ENCODE measurements around the gene CNTNAP2.

CNTNAP2 gene

GRCh38 chr7:148383651-148384050 lies 2267.1 kb downstream of the CNTNAP2 start:
- Histone ChIP-seq H3K27me3 (ENCODE audit: insufficient read depth, low read length, poor library complexity) (no peaks in the 10 kb centered on the region), H3K79me1 (ENCODE audit: low read length) (peaks cover 10% of the 10 kb centered on the region), H3K23ac (ENCODE audit: low read length) (no peak overlapping the region), H3K9ac (ENCODE audit: low read length) (no peak overlapping the region), H2AK5ac (ENCODE audit: low read length) (no peak overlapping the region), H2BK15ac (replicated peaks; ENCODE audit: low read depth) (no peak overlapping the region), H4K5ac (ENCODE audit: low read length) (no peak overlapping the region), H3K56ac (ENCODE audit: low read length) (no peak overlapping the region), H3K79me2 (ENCODE audit: control insufficient read depth, insufficient read depth, low read length) (peaks cover 6% of the 10 kb centered on the region), H2BK5ac (ENCODE audit: low read length) (no peak overlapping the region), H3K4me1 (ENCODE audit: control insufficient read depth, low read depth, low read length) (no peaks in the 10 kb centered on the region), H3K18ac (ENCODE audit: low read length) (no peak overlapping the region), H3K27ac (ENCODE audit: low read depth, low read length) (no peak overlapping the region), H3K4ac (ENCODE audit: low read depth, low read length) (no peak overlapping the region), H4K8ac (ENCODE audit: low read depth, low read length) (no peak overlapping the region), H3K36me3 (ENCODE audit: control insufficient read depth, insufficient read depth, low read length) (peaks cover 14% of the 10 kb centered on the region), H2BK120ac (ENCODE audit: low read depth, low read length) (no peak overlapping the region), H3K4me3 (ENCODE audit: low read length) (no peak overlapping the region), H3K4me2 (ENCODE audit: low read length) (no peak overlapping the region)
- no peak for DNase-seq
- WGBS (ENCODE audit: extremely low coverage, insufficient coverage, low lambda C conversion rate): no CpG with 5 or more reads among the region's 14 CpGs

GRCh38 chr7:148385009-148385682 lies 2268.5 kb downstream of the CNTNAP2 start:
- Histone ChIP-seq H3K36me3 (ENCODE audit: control insufficient read depth, insufficient read depth, low read length) (peaks cover 14% of the 10 kb centered on the region), H3K27me3 (ENCODE audit: insufficient read depth, low read length, poor library complexity) (no peaks in the 10 kb centered on the region), H2BK5ac (ENCODE audit: low read length) (no peak overlapping the region), H3K4ac (ENCODE audit: low read depth, low read length) (no peak overlapping the region), H3K4me2 (ENCODE audit: low read length) (no peak overlapping the region), H2BK15ac (replicated peaks; ENCODE audit: low read depth) (no peak overlapping the region), H3K79me1 (ENCODE audit: low read length) (peaks cover 10% of the 10 kb centered on the region), H2AK5ac (ENCODE audit: low read length) (no peak overlapping the region), H2BK120ac (ENCODE audit: low read depth, low read length) (no peak overlapping the region), H4K8ac (ENCODE audit: low read depth, low read length) (no peak overlapping the region), H3K4me1 (ENCODE audit: control insufficient read depth, low read depth, low read length) (no peaks in the 10 kb centered on the region), H3K18ac (ENCODE audit: low read length) (no peak overlapping the region), H3K23ac (ENCODE audit: low read length) (no peak overlapping the region), H3K9ac (ENCODE audit: low read length) (no peak overlapping the region), H3K27ac (ENCODE audit: low read depth, low read length) (no peak overlapping the region), H4K5ac (ENCODE audit: low read length) (no peak overlapping the region), H3K79me2 (ENCODE audit: control insufficient read depth, insufficient read depth, low read length) (peaks cover 12% of the 10 kb centered on the region), H3K56ac (ENCODE audit: low read length) (no peak overlapping the region), H3K4me3 (ENCODE audit: low read length) (no peak overlapping the region)
- DNase-seq: no peak
- WGBS (ENCODE audit: extremely low coverage, insufficient coverage, low lambda C conversion rate): no CpG with 5 or more reads among the region's 10 CpGs

GRCh38 chr7:148390381-148390780 lies 2273.8 kb downstream of the CNTNAP2 start:
- Histone ChIP-seq H3K4ac (ENCODE audit: low read depth, low read length) (no peak overlapping the region), H2AK5ac (ENCODE audit: low read length) (no peak overlapping the region), H4K5ac (ENCODE audit: low read length) (no peak overlapping the region), H4K8ac (ENCODE audit: low read depth, low read length) (no peak overlapping the region), H3K27me3 (ENCODE audit: insufficient read depth, low read length, poor library complexity) (no peaks in the 10 kb centered on the region), H2BK15ac (replicated peaks; ENCODE audit: low read depth) (no peak overlapping the region), H2BK120ac (ENCODE audit: low read depth, low read length) (no peak overlapping the region), H3K9ac (ENCODE audit: low read length) (no peak overlapping the region), H3K4me2 (ENCODE audit: low read length) (no peak overlapping the region), H3K79me2 (ENCODE audit: control insufficient read depth, insufficient read depth, low read length) (peaks cover 21% of the 10 kb centered on the region), H3K18ac (ENCODE audit: low read length) (no peak overlapping the region), H2BK5ac (ENCODE audit: low read length) (no peak overlapping the region), H3K27ac (ENCODE audit: low read depth, low read length) (no peak overlapping the region), H3K56ac (ENCODE audit: low read length) (no peak overlapping the region), H3K23ac (ENCODE audit: low read length) (no peak overlapping the region), H3K36me3 (ENCODE audit: control insufficient read depth, insufficient read depth, low read length) (peaks cover 2% of the 10 kb centered on the region), H3K4me3 (ENCODE audit: low read length) (no peak overlapping the region), H3K4me1 (ENCODE audit: control insufficient read depth, low read depth, low read length) (peaks cover 3% of the 10 kb centered on the region), H3K79me1 (ENCODE audit: low read length) (peaks cover 3% of the 10 kb centered on the region)
- DNase-seq: no peak

GRCh38 chr7:148391591-148391990 lies 2275.0 kb downstream of the CNTNAP2 start:
- Histone ChIP-seq H4K5ac (ENCODE audit: low read length) (no peak overlapping the region), H2BK120ac (ENCODE audit: low read depth, low read length) (no peak overlapping the region), H3K27ac (ENCODE audit: low read depth, low read length) (no peak overlapping the region), H3K18ac (ENCODE audit: low read length) (no peak overlapping the region), H3K56ac (ENCODE audit: low read length) (no peak overlapping the region), H3K23ac (ENCODE audit: low read length) (no peak overlapping the region), H3K79me2 (ENCODE audit: control insufficient read depth, insufficient read depth, low read length) (peaks cover 23% of the 10 kb centered on the region), H3K9ac (ENCODE audit: low read length) (no peak overlapping the region), H3K79me1 (ENCODE audit: low read length) (peaks cover 6% of the 10 kb centered on the region), H2BK15ac (replicated peaks; ENCODE audit: low read depth) (no peak overlapping the region), H2BK5ac (ENCODE audit: low read length) (no peak overlapping the region), H3K4me1 (ENCODE audit: control insufficient read depth, low read depth, low read length) (peaks cover 8% of the 10 kb centered on the region), H4K8ac (ENCODE audit: low read depth, low read length) (no peak overlapping the region), H2AK5ac (ENCODE audit: low read length) (no peak overlapping the region), H3K27me3 (ENCODE audit: insufficient read depth, low read length, poor library complexity) (no peaks in the 10 kb centered on the region), H3K4ac (ENCODE audit: low read depth, low read length) (no peak overlapping the region), H3K4me2 (ENCODE audit: low read length) (no peak overlapping the region), H3K4me3 (ENCODE audit: low read length) (no peak overlapping the region), H3K36me3 (ENCODE audit: control insufficient read depth, insufficient read depth, low read length) (peaks cover 2% of the 10 kb centered on the region)
- no CpG with 5 or more reads among the region's 4 CpGs for WGBS (ENCODE audit: extremely low coverage, insufficient coverage, low lambda C conversion rate)
- DNase-seq: no peak

GRCh38 chr7:148394582-148394981 lies 2278.0 kb downstream of the CNTNAP2 start:
- whole genome bisulfite sequencing (ENCODE audit: extremely low coverage, insufficient coverage, low lambda C conversion rate): no CpG with 5 or more reads among the region's 3 CpGs
- Histone ChIP-seq H3K27ac (ENCODE audit: low read depth, low read length) (no peak overlapping the region), H2BK15ac (replicated peaks; ENCODE audit: low read depth) (no peak overlapping the region), H2BK5ac (ENCODE audit: low read length) (no peak overlapping the region), H4K5ac (ENCODE audit: low read length) (no peak overlapping the region), H3K4me1 (ENCODE audit: control insufficient read depth, low read depth, low read length) (peaks cover 14% of the 10 kb centered on the region), H3K23ac (ENCODE audit: low read length) (no peak overlapping the region), H3K4me3 (ENCODE audit: low read length) (no peak overlapping the region), H2BK120ac (ENCODE audit: low read depth, low read length) (no peak overlapping the region), H3K79me2 (ENCODE audit: control insufficient read depth, insufficient read depth, low read length) (peaks cover 25% of the 10 kb centered on the region), H4K8ac (ENCODE audit: low read depth, low read length) (no peak overlapping the region), H3K36me3 (ENCODE audit: control insufficient read depth, insufficient read depth, low read length) (no peaks in the 10 kb centered on the region), H2AK5ac (ENCODE audit: low read length) (no peak overlapping the region), H3K9ac (ENCODE audit: low read length) (no peak overlapping the region), H3K27me3 (ENCODE audit: insufficient read depth, low read length, poor library complexity) (no peaks in the 10 kb centered on the region), H3K79me1 (ENCODE audit: low read length) (peaks cover 12% of the 10 kb centered on the region), H3K56ac (ENCODE audit: low read length) (no peak overlapping the region), H3K18ac (ENCODE audit: low read length) (no peak overlapping the region), H3K4ac (ENCODE audit: low read depth, low read length) (no peak overlapping the region), H3K4me2 (ENCODE audit: low read length) (no peak overlapping the region)
- peak; percentile 69 for DNase-seq

- Histone ChIP-seq H2AK5ac (ENCODE audit: low read length) (no peak overlapping the region), H3K4me3 (ENCODE audit: low read length) (no peak overlapping the region), H3K56ac (ENCODE audit: low read length) (no peak overlapping the region), H3K18ac (ENCODE audit: low read length) (no peak overlapping the region), H3K27ac (ENCODE audit: low read depth, low read length) (no peak overlapping the region), H4K8ac (ENCODE audit: low read depth, low read length) (no peak overlapping the region), H3K4ac (ENCODE audit: low read depth, low read length) (no peak overlapping the region), H2BK120ac (ENCODE audit: low read depth, low read length) (no peak overlapping the region), H2BK15ac (replicated peaks; ENCODE audit: low read depth) (no peak overlapping the region), H4K5ac (ENCODE audit: low read length) (no peak overlapping the region), H3K4me1 (ENCODE audit: control insufficient read depth, low read depth, low read length) (peaks cover 14% of the 10 kb centered on the region), H3K4me2 (ENCODE audit: low read length) (no peak overlapping the region), H3K79me1 (ENCODE audit: low read length) (peaks cover 11% of the 10 kb centered on the region), H3K36me3 (ENCODE audit: control insufficient read depth, insufficient read depth, low read length) (no peaks in the 10 kb centered on the region), H3K27me3 (ENCODE audit: insufficient read depth, low read length, poor library complexity) (no peaks in the 10 kb centered on the region), H3K23ac (ENCODE audit: low read length) (no peak overlapping the region), H3K9ac (ENCODE audit: low read length) (no peak overlapping the region), H3K79me2 (ENCODE audit: control insufficient read depth, insufficient read depth, low read length) (peaks cover 19% of the 10 kb centered on the region), H2BK5ac (ENCODE audit: low read length) (no peak overlapping the region)
- DNase-seq: peak; percentile 33
- WGBS (ENCODE audit: extremely low coverage, insufficient coverage, low lambda C conversion rate): no CpG with 5 or more reads among the region's 7 CpGs
These were observed 2278.8 kb downstream of the CNTNAP2 start for GRCh38 chr7:148395352-148395811.
